HG02588 (cell line): ENCODE measurements around the gene TMEM165.

Experiments used
- ATAC-seq: cut with Tn5 transposase; IDR thresholded peaks from one replicate; pipeline ENCODE4 v1.9.1; 2021; ENCODE audit warnings: mild to moderate bottlenecking, moderate library complexity; ENCODE audit not compliant: unreplicated experiment

The TMEM165 gene

GRCh38 chr4:55447831-55448230, 52.1 kb downstream of the TMEM165 start:
- ATAC-seq: no peak

DNA sequence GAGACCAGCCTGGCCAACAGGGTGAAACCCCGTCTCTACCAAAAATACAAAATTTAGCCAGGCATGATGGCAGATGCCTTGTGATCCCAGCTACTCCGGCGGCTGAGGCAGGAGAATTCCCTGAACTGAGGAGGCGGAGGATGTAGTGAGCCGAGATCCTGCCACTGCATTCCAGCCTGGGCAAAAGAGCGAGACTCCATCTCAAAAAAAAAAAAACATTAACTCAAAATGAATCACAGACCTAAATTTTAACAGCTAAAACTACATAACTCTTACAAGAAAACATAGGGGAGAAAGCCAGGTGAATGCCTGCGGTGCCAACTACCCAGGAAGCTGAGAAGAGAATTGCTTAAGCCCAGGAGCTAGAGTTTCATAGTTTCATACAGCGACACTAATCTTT, 54.8 kb downstream of the TMEM165 start:
- ATAC-seq: no peak

DNA sequence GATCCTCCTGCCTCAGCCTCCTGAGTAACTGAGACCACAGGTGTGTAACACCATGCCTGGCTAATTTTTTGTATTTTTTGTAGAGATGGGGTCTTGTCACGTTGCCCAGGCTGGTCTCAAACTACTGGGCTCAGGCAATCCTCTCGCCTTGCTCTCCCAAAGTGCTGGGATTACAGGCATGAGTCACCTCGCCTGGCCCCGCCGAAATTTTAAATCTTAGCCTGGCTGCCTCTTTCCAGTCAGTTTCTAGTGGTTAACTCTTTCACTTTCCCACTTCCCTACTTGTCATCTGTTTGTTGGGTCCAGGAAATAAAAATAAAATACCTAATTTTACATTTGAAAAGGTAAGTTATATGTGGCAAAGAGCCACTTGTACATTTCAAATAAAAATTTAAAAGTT, 62.4 kb downstream of the TMEM165 start:
- no peak for ATAC-seq

DNA sequence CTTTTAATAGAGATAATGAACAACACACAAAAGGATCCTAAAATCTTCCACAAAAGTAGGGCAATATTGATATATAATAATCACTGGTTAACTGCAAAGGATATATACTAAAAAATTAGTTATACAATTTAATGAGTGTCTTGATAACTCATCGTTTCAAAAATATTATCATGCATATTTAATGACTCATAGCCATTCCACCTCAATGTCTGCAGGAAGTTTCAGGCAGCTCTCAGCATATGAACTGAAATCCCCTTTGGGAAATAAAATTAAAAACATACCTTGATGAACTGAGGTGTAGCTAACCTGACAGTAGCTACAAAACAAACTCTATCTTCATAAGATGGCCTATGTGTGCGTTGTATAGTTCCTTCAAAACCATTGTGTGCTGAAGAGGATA, 62.9 kb downstream of the TMEM165 start:
- no peak for ATAC-seq

DNA sequence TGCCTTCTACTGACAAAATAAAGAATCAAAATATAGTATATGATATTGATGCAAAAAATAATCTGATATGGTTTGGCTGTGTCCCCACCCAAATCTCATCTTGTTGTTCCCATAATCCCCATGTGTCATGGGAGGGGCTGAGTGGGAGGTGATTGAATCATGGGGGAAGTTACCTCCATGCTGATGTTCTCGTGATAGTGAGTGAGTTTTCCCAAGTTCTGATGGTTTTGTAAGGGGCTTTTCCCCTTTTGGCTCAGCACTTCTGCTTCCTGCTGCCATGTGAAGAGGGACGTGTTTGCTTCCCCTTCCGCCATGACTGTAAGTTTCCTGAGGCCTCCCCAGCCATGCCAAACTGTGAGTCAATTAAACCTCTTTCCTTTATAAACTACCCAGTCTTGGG, 70.2 kb downstream of the TMEM165 start:
- ATAC-seq: no peak

DNA sequence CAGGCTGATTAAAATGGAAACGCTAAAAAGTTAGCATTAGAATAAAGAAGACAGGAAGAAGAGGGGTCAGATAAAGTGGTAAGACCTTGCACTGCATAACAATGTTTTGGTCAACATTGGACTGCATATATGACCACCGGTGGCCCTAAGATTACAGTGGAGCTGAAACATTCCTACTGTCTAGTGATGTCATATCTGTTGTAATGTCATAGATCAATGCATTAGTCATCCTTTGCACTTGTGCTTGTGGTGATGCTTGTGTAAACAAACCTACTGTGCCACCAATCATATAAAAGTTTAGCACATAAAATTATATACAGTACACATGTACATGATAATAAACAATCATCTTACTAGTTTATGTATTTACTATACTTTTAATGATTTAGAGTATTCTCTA, 73.0 kb downstream of the TMEM165 start:
- no peak for ATAC-seq

DNA sequence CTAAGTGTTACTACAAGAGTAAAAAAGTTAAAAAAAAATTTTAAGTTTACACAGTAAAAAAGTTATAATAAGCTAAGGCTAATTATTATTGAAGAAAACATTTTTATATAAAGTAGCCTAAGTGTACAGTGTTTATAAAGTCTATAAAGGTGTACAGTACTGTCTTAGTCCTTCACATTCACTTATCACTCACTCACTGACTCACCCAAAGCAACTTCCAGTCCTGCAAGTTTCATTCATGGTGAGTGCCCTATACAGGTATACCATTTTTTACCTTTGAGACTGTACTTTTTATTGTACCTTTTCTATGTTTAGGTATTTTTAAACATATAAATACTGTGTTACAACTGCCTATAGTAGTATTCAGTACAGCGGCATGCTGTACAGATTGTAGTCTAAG, 74.2 kb downstream of the TMEM165 start:
- ATAC-seq: no peak
